H9 (cell line): ENCODE measurements around the gene ERMAP. TPM values are rescaled to one million over a fixed set of nuclear protein-coding genes. Genes with fewer than 3 reads are reported as not detected.

Experiments
- DNase-seq: peaks from one replicate; pipeline ENCODE4 v3.0.0-alpha.2; 2017
- H2AFZ ChIP-seq: one replicate; pipeline ENCODE4 v1.6.1; 2013; ENCODE audit warnings: mild to moderate bottlenecking, low read length, control low read depth, moderate library complexity
- H2AK5ac ChIP-seq: 2 replicates; pipeline ENCODE4 v1.6.1; 2013; ENCODE audit warnings: low read length, control low read depth, mixed read lengths; ENCODE audit not compliant: insufficient read length
- H2BK120ac ChIP-seq: one replicate; pipeline ENCODE4 v1.6.1; 2013; ENCODE audit warnings: low read depth, mild to moderate bottlenecking, low read length, control low read depth, inconsistent platforms; ENCODE audit not compliant: poor library complexity, severe bottlenecking
- H2BK12ac ChIP-seq: 2 replicates; pipeline ENCODE4 v1.6.1; 2013; ENCODE audit warnings: low read length, control low read depth, mixed read lengths, low read depth; ENCODE audit not compliant: insufficient read length
- H2BK15ac ChIP-seq: 2 replicates; pipeline ENCODE4 v1.6.1; 2013; ENCODE audit warnings: low read depth, low read length, control low read depth
- H2BK20ac ChIP-seq: one replicate; pipeline ENCODE4 v1.6.1; 2013; ENCODE audit warnings: low read depth, mild to moderate bottlenecking, low read length, control low read depth, inconsistent platforms; ENCODE audit not compliant: poor library complexity, severe bottlenecking
- H2BK5ac ChIP-seq: 2 replicates; pipeline ENCODE4 v1.6.1; 2013; ENCODE audit warnings: low read length, control low read depth, mixed read lengths; ENCODE audit not compliant: insufficient read length
- H3K14ac ChIP-seq: 2 replicates; pipeline ENCODE4 v1.6.1; 2013; ENCODE audit warnings: low read length, control low read depth; ENCODE audit not compliant: insufficient read depth
- H3K18ac ChIP-seq: 2 replicates; pipeline ENCODE4 v1.6.1; 2013; ENCODE audit warnings: low read depth, mild to moderate bottlenecking, mixed read lengths, low read length, control low read depth; ENCODE audit not compliant: insufficient read length
- H3K23ac ChIP-seq: 2 replicates; pipeline ENCODE4 v1.6.1; 2013; ENCODE audit warnings: low read length, control low read depth, mixed read lengths, low read depth; ENCODE audit not compliant: insufficient read length
- H3K23me2 ChIP-seq: 2 replicates; pipeline ENCODE4 v1.6.1; 2013; ENCODE audit warnings: low read depth, mild to moderate bottlenecking, mixed read lengths, low read length, control low read depth; ENCODE audit not compliant: insufficient read length, poor library complexity, severe bottlenecking
- H3K27ac ChIP-seq: 2 replicates; pipeline ENCODE4 v1.5.1; 2013; ENCODE audit warnings: low read length, control low read depth, mixed read lengths, low read depth; ENCODE audit not compliant: insufficient read length
- H3K27me3 ChIP-seq: 2 replicates; pipeline ENCODE4 v1.6.1; 2013; ENCODE audit warnings: low read length, control low read depth, inconsistent platforms; ENCODE audit not compliant: insufficient read depth
- H3K4ac ChIP-seq: 2 replicates; pipeline ENCODE4 v1.6.1; 2013; ENCODE audit warnings: low read depth, mild to moderate bottlenecking, control low read depth, inconsistent platforms, low read length, moderate library complexity
- H3K4me1 ChIP-seq: 2 replicates; pipeline ENCODE4 v1.6.1; 2013; ENCODE audit warnings: low read length, control low read depth, inconsistent platforms; ENCODE audit not compliant: insufficient read depth
- H3K4me2 ChIP-seq: 2 replicates; pipeline ENCODE4 v1.6.1; 2013; ENCODE audit warnings: low read length, control low read depth, mixed read lengths; ENCODE audit not compliant: insufficient read length, insufficient read depth
- H3K56ac ChIP-seq: 2 replicates; pipeline ENCODE4 v1.6.1; 2013; ENCODE audit warnings: low read depth, mild to moderate bottlenecking, mixed read lengths, low read length, control low read depth; ENCODE audit not compliant: insufficient read length
- H3K79me1 ChIP-seq: 2 replicates; pipeline ENCODE4 v1.6.1; 2013; ENCODE audit warnings: low read depth, mild to moderate bottlenecking, moderate library complexity, low read length, control low read depth, inconsistent platforms; ENCODE audit not compliant: insufficient read depth, poor library complexity, severe bottlenecking
- H3K79me2 ChIP-seq: 2 replicates; pipeline ENCODE4 v1.6.1; 2013; ENCODE audit warnings: low read length, control low read depth, inconsistent platforms; ENCODE audit not compliant: insufficient read depth
- H3K9ac ChIP-seq: 2 replicates; pipeline ENCODE4 v1.6.1; 2013; ENCODE audit warnings: low read length, control low read depth, mixed read lengths; ENCODE audit not compliant: insufficient read length; ENCODE audit errors: extremely low read depth
- H3K9me3 ChIP-seq: one replicate; pipeline ENCODE4 v1.6.1; 2013; ENCODE audit warnings: low read depth, low read length, inconsistent platforms; ENCODE audit not compliant: control insufficient read depth
- H3T11ph ChIP-seq: one replicate; pipeline ENCODE4 v1.6.1; 2013; ENCODE audit warnings: mild to moderate bottlenecking, low read length, control low read depth, inconsistent platforms
- H4K20me1 ChIP-seq: one replicate; pipeline ENCODE4 v1.6.1; 2013; ENCODE audit not compliant: control insufficient read depth, insufficient read length, insufficient read depth
- H4K5ac ChIP-seq: 2 replicates; pipeline ENCODE4 v1.6.1; 2013; ENCODE audit warnings: low read depth, mild to moderate bottlenecking, mixed read lengths, low read length, control low read depth; ENCODE audit not compliant: insufficient read length
- H4K8ac ChIP-seq: replicated peaks from 2 replicates; pipeline ENCODE4 v1.6.1; 2013; ENCODE audit warnings: low read length, control low read depth, mixed read lengths, low read depth; ENCODE audit not compliant: insufficient read length
- H4K91ac ChIP-seq: 2 replicates; pipeline ENCODE4 v1.6.1; 2013; ENCODE audit warnings: low read depth, mild to moderate bottlenecking, moderate library complexity, mixed read lengths, low read length, control low read depth; ENCODE audit not compliant: insufficient read length
- H3K27ac Mint-ChIP-seq, 3 experiments: 2 replicates in 2 of 3; 3 replicates in 1 of 3; pipeline ENCODE4 v1.8.0; 2020 to 2021; ENCODE audit warnings: mixed read lengths in 3 of 3, mild to moderate bottlenecking in 1 of 3, moderate library complexity in 1 of 3
- H3K27me3 Mint-ChIP-seq: 2 replicates; pipeline ENCODE4 v1.8.0; 2021; ENCODE audit warnings: low read depth, mild to moderate bottlenecking, moderate library complexity, mixed read lengths
- H3K36me3 Mint-ChIP-seq, 3 experiments: 2 replicates in 2 of 3; 3 replicates in 1 of 3; pipeline ENCODE4 v1.8.0; 2020 to 2021; ENCODE audit warnings: low read depth in 3 of 3, mixed read lengths in 3 of 3; ENCODE audit not compliant: insufficient read depth in 1 of 3
- H3K4me1 Mint-ChIP-seq, 2 experiments: 2 replicates each; pipeline ENCODE4 v1.8.0; 2020; ENCODE audit warnings: mixed read lengths in 2 of 2
- H3K4me3 Mint-ChIP-seq, 2 experiments: 2 replicates in 1 of 2; 3 replicates in 1 of 2; pipeline ENCODE4 v1.8.0; 2020 to 2021; ENCODE audit warnings: mild to moderate bottlenecking in 2 of 2, mixed read lengths in 2 of 2, moderate library complexity in 1 of 2
- H3K9me3 Mint-ChIP-seq, 2 experiments: 2 replicates in 1 of 2; 3 replicates in 1 of 2; pipeline ENCODE4 v1.8.0; 2020; ENCODE audit warnings: mild to moderate bottlenecking in 2 of 2, mixed read lengths in 2 of 2, moderate library complexity in 1 of 2
- WGBS: extraction: QIAGEN DNeasy Blood & Tissue Kit; methylation state at CpG from one replicate; pipeline ENCODE4 v1.1.7; 2013; ENCODE audit warnings: missing lambda C conversion rate, low lambda C conversion rate, mixed read lengths; ENCODE audit not compliant: insufficient read length; ENCODE audit errors: extremely low coverage; 5-methylcytosine and 5-hydroxymethylcytosine counted together
- total RNA-seq: library from RNA; stranded (reverse); gene quantifications from 2 replicates; pipeline ENCODE4 v1.2.1, GENCODE V29; 2021
- TF ChIP-seq, protein P1 (sequence below): fragments of 200-600 bp; sonication (generic); conservative IDR thresholded peaks from 3 replicates; pipeline ENCODE4 v1.8.0; 2021; ENCODE audit warnings: antibody characterized with exemption, mild to moderate bottlenecking

Gene ERMAP
- total RNA-seq, 1 experiment from 2014 or later = 4.5 TPM

DNA sequence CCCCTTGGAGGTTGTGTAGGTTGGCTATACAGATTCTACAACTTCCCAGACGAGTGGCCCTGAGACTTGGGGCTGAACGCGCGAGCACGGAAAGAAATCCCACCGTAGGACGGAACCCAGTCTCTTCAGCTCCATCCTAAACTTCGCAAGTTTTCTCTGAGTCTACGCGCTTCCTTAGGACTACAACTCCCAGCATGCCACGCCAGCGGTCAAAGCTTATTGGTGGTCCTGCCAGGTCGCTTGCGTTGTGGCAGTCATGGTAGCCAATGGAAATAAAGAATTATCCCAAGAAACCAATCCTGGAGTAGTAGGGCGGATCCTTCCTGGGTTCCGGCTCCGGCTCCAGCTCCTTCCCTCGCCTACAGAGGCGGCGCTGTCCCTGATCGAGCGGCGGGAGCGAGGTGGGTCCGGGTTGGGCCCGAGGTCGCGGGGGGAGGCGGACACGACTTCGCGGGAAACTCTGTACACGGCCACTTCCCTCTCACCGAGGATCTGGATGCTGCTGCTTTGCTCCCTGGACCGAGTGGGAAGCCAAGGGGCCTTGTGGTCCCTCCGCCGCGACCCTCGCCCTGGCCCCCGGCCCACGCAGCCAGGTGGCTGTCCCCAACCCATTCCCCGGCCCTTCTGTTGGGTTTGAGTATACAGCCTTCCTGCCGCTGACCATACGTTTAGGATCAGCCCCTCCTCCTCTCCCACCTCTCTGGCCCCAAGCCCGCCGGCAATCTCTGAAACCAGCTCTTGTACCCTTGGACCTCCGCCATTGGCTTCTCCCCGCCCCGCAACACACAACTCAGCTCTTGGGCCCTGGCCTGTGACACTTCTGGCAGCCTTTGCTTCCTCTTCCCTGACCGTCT is 29.6 kb downstream of the ERMAP start, which contains the start of gene ZNF691:
TSS of gene ZNF691 (plus strand) at position 357 of the 854 bp plus-strand sequence. CDS start 3,046 bp downstream, outside the sequence.
- no CpG with 5 or more reads among the region's 50 CpGs for WGBS
- peaks cover 6% of the 10 kb centered on the region for H3K23me2 ChIP-seq
- H3K9me3 Mint-ChIP-seq = peaks cover 0 to 3% of the 10 kb centered on the region in 2 experiments; a peak in 3 of 5 replicates
- H4K5ac ChIP-seq = no peak within 1 kb of the TSS
- no peak within 1 kb of the TSS for H2BK15ac ChIP-seq
- peak within 1 kb of the TSS; percentile 93 to 94 for H3K4me3 Mint-ChIP-seq
- peaks cover 33 to 53% (median 34%) of the 10 kb centered on the region in 3 experiments for H3K36me3 Mint-ChIP-seq
- no peaks in the 10 kb centered on the region for H3K9me3 ChIP-seq
- no peaks in the 10 kb centered on the region for H3K27me3 ChIP-seq
- peak; percentile 97 for DNase-seq
- H2AFZ ChIP-seq = no peak within 1 kb of the TSS
- no peaks in the 10 kb centered on the region; the same call in 1 of the 2 replicates for H3K79me2 ChIP-seq
- H2BK12ac ChIP-seq = no peak within 1 kb of the TSS
- H3K79me1 ChIP-seq = peaks cover 4% of the 10 kb centered on the region
- H3K56ac ChIP-seq = no peak within 1 kb of the TSS
- H3K27me3 Mint-ChIP-seq = no peaks in the 10 kb centered on the region
- no peak within 1 kb of the TSS for H3K18ac ChIP-seq
- H3K4ac ChIP-seq = no peak within 1 kb of the TSS
- no peak within 1 kb of the TSS for H3K23ac ChIP-seq
- peak within 1 kb of the TSS; percentile 86 for H3K4me2 ChIP-seq
- H2AK5ac ChIP-seq = no peak within 1 kb of the TSS
- H4K20me1 ChIP-seq = no peaks in the 10 kb centered on the region
- peak within 1 kb of the TSS; percentile 67 for H3K9ac ChIP-seq
- H2BK20ac ChIP-seq = no peak within 1 kb of the TSS
- H2BK120ac ChIP-seq = no peak within 1 kb of the TSS
- peaks cover 20 to 25% of the 10 kb centered on the region in 2 experiments for H3K4me1 Mint-ChIP-seq
- H3K27ac ChIP-seq = no peak within 1 kb of the TSS
- no peak within 1 kb of the TSS for H4K91ac ChIP-seq
- no peak within 1 kb of the TSS for H3T11ph ChIP-seq
- peak within 1 kb of the TSS; percentile 31; the same call in 1 of the 2 replicates for H3K14ac ChIP-seq
- peaks cover 2% of the 10 kb centered on the region; the same call in 1 of the 2 replicates for H3K4me1 ChIP-seq
- TF ChIP-seq, protein P1, sequence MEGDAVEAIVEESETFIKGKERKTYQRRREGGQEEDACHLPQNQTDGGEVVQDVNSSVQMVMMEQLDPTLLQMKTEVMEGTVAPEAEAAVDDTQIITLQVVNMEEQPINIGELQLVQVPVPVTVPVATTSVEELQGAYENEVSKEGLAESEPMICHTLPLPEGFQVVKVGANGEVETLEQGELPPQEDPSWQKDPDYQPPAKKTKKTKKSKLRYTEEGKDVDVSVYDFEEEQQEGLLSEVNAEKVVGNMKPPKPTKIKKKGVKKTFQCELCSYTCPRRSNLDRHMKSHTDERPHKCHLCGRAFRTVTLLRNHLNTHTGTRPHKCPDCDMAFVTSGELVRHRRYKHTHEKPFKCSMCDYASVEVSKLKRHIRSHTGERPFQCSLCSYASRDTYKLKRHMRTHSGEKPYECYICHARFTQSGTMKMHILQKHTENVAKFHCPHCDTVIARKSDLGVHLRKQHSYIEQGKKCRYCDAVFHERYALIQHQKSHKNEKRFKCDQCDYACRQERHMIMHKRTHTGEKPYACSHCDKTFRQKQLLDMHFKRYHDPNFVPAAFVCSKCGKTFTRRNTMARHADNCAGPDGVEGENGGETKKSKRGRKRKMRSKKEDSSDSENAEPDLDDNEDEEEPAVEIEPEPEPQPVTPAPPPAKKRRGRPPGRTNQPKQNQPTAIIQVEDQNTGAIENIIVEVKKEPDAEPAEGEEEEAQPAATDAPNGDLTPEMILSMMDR = peak; percentile 49; the same call in 2 of the 3 replicates
- H4K8ac ChIP-seq = no peak within 1 kb of the TSS
- H2BK5ac ChIP-seq = no peak within 1 kb of the TSS
- peak within 1 kb of the TSS; percentile 9 to 77 (median 63) for H3K27ac Mint-ChIP-seq
